WTC11 (cell line): ENCODE results near the gene MOV10L1.

ENCODE experiments used
- CTCF ChIP-seq: fragments of 200-600 bp; IDR thresholded peaks from 2 replicates; pipeline ENCODE4 v1.8.0; 2022; ENCODE audit warnings: antibody characterized with exemption
- FOXJ3 ChIP-seq: sonication (generic); formaldehyde crosslinking; IDR thresholded peaks from 2 replicates; pipeline ENCODE4 v1.9.0; 2021; ENCODE audit warnings: missing genetic modification reagents, mild to moderate bottlenecking, borderline replicate concordance
- USF2 ChIP-seq: sonication (generic); formaldehyde crosslinking; IDR thresholded peaks from 2 replicates; pipeline ENCODE4 v1.8.1; 2023; ENCODE audit warnings: mild to moderate bottlenecking, missing genetic modification reagents, moderate library complexity
- ZNF232 ChIP-seq: sonication (generic); formaldehyde crosslinking; IDR thresholded peaks from 2 replicates; pipeline ENCODE4 v1.8.0; 2022; ENCODE audit warnings: mild to moderate bottlenecking, missing genetic modification reagents

- TF ChIP-seq CTCF: no peak
- no peak for TF ChIP-seq USF2 (CRISPR knock-in tag)
- TF ChIP-seq FOXJ3 (CRISPR knock-in tag): no peak
- no peak for TF ChIP-seq ZNF232 (CRISPR knock-in tag)
These were observed 25.4 kb upstream of the MOV10L1 start for GRCh38 chr22:50064453-50064852.
